Tibial artery (tissue), 4 donors: Measurements from ENCODE around the gene TRABD2A.

Source experiments
- DNase-seq, 2 donors: peaks; one replicate each; pipeline ENCODE4 v3.0.0-alpha.2; 2019
- H3K27ac ChIP-seq, 2 donors: fragments of 200-600 bp; sonication (generic) in 1 of 2; 1 replicate in 1 of 2; 2 replicates in 1 of 2; pipeline ENCODE4 v1.5.1; 2018 to 2019; ENCODE audit warnings: mild to moderate bottlenecking in 1 of 2
- H3K27me3 ChIP-seq, 2 donors: fragments of 200-600 bp; sonication (generic) in 1 of 2; one replicate each; pipeline versions ENCODE4 v1.5.1 to v1.6.0; 2016 to 2019
- H3K36me3 ChIP-seq, 3 donors: fragments of 200-600 bp; sonication (generic) in 2 of 3; one replicate each; pipeline ENCODE4 v1.5.1; 2016 to 2019; ENCODE audit warnings: mild to moderate bottlenecking in 2 of 3
- H3K4me1 ChIP-seq, 4 donors: fragments of 200-600 bp; sonication (generic) in 2 of 4; 1 replicate in 3 of 4; 2 replicates in 1 of 4; pipeline ENCODE4 v1.5.1; 2016 to 2019
- H3K4me3 ChIP-seq, 2 donors: fragments of 200-600 bp; sonication (generic) in 1 of 2; 1 replicate in 1 of 2; 2 replicates in 1 of 2; pipeline ENCODE4 v1.5.1; 2018 to 2019; ENCODE audit warnings: mild to moderate bottlenecking in 2 of 2
- H3K9me3 ChIP-seq, 3 donors: fragments of 200-600 bp; sonication (generic) in 1 of 3; one replicate each; pipeline ENCODE4 v1.5.1; 2016 to 2019
- CTCF ChIP-seq, 2 experiments: fragments of 200-600 bp in 1 of 2; fragments of 450-650 bp in 1 of 2; IDR thresholded peaks; one replicate each; pipeline ENCODE4 v1.5.1; 2017 to 2019; ENCODE audit warnings: antibody characterized with exemption in 2 of 2, mild to moderate bottlenecking in 1 of 2, moderate library complexity in 1 of 2
- intact Hi-C: fragments of 100-400 bp; cut with DNase I; formaldehyde crosslinking; loops from one replicate; pipeline ENCODE4 v1.15.0; 2023; ENCODE audit warnings: low total_unique reads

The TRABD2A gene

DNA sequence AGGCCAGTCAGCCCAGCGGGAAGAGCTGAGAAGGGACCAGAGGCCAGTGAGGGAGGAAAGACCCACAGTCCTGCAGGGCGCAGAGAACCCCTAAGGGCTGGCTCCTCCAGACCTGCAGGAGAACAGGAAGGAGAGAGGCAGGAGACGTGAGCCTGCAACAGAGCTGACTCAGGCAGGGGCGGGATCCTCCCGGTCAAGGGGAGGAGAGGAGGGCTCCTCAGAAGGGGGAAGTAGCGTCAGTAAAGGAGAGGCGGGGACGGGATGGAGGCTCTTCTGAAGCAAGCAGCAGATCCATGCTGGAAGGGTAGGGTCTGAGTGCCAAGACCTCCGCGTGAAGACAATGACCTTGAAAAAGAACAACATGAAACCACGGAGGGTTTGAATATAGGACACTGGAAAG, 50.8 kb downstream of the TRABD2A start:
- Histone ChIP-seq H3K4me3 (no peak overlapping the region), H3K36me3 (no peaks in the 10 kb centered on the region), H3K27ac (no peak overlapping the region), H3K4me1 (no peaks in the 10 kb centered on the region), H3K27me3 (no peaks in the 10 kb centered on the region), H3K9me3 (peaks cover 0 to under 1% (median 0%) of the 10 kb centered on the region in 3 donors)
- intact Hi-C loops: no loop called here
- DNase-seq: peak; percentile 64 to 76
- TF ChIP-seq CTCF (IDR thresholded peaks at IDR 0.05): no peak

DNA sequence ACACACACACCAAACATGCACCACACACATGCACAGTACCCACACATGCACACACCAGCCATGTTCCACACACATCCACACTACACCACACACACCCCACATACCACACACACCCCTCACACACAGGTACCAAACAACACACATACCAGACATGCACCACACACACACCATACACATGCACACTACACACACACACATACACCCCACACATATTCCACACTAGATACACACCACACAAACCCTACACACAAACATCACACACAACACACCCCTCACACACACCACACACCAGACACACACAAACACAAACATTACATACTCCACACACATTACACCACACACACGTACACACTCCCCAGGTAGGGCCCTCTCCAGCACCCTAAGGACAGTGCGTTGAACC, 51.2 kb downstream of the TRABD2A start:
- intact Hi-C loops: no loop called here
- no peak overlapping the region for H3K27ac ChIP-seq
- H3K36me3 ChIP-seq: no peaks in the 10 kb centered on the region
- no peaks in the 10 kb centered on the region for H3K4me1 ChIP-seq
- TF ChIP-seq CTCF (IDR thresholded peaks at IDR 0.05): no peak
- no peaks in the 10 kb centered on the region for H3K9me3 ChIP-seq
- no peaks in the 10 kb centered on the region for H3K27me3 ChIP-seq
- no peak overlapping the region for H3K4me3 ChIP-seq
- no peak for DNase-seq

DNA sequence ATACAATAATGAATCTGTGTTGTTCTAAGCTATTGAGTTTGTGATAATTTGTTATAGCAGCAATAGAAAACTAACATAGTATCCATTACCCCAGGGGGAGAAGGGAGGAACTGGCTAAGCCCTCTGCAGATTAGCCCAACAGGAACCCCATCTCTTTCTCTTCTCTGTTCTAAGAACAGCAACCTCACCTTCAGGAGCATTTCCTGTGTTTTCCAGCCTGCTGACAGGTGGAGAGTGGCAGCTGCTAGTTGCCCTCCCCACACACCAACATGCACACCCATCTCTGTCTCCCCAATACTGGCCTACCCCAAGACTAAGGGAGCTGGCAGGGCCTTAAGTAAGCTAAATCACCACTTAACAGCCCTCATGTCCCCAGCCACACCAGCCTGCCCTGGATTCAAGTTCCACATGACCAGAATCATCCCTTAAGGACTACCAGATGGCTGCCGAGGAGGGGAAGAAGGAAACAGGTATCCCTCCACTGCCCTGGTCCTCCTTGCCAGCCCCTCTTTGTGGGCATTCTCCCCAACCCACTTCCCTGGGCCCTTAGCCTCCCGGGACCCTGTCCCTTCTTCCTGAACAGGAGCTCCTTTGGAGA, 52.8 kb downstream of the TRABD2A start:
- no peak overlapping the region for H3K27ac ChIP-seq
- no peaks in the 10 kb centered on the region for H3K9me3 ChIP-seq
- H3K4me1 ChIP-seq: no peaks in the 10 kb centered on the region
- no peaks in the 10 kb centered on the region for H3K27me3 ChIP-seq
- no peak overlapping the region for H3K4me3 ChIP-seq
- intact Hi-C loops: no loop called here
- no peak for DNase-seq
- no peak for TF ChIP-seq CTCF (IDR thresholded peaks at IDR 0.05)
- no peaks in the 10 kb centered on the region for H3K36me3 ChIP-seq

GRCh38 chr2:84823788-84824187, 57.1 kb downstream of the TRABD2A start:
- Histone ChIP-seq H3K4me3 (no peak overlapping the region), H3K36me3 (no peaks in the 10 kb centered on the region), H3K4me1 (no peaks in the 10 kb centered on the region), H3K9me3 (no peaks in the 10 kb centered on the region), H3K27ac (no peak overlapping the region), H3K27me3 (no peaks in the 10 kb centered on the region)
- intact Hi-C loops: no loop called here
- no peak for DNase-seq
- TF ChIP-seq CTCF (IDR thresholded peaks at IDR 0.05): no peak

DNA sequence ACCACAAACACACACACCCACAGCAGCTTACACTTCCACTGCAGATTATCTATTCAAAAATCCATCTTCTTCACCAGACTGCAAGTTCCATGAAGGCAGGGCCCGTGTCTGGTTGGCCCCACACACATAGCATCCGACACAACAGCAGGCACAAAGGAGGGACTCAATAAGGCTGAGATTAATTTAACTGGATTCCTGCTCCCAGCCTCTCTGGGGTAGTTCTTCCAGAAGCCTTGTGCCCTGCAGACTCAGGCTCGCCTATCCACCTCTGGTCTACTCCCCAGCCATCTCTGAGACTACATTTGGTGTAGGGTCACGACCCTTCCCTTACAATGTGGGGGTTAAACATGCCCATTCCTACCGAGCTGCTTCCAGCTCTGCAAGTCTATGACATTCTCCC, 57.7 kb downstream of the TRABD2A start:
- no peak overlapping the region for H3K4me3 ChIP-seq
- DNase-seq: no peak
- TF ChIP-seq CTCF (IDR thresholded peaks at IDR 0.05): no peak
- H3K9me3 ChIP-seq: no peaks in the 10 kb centered on the region
- no peaks in the 10 kb centered on the region for H3K36me3 ChIP-seq
- H3K27me3 ChIP-seq: no peaks in the 10 kb centered on the region
- intact Hi-C loops: no loop called here
- H3K4me1 ChIP-seq: no peaks in the 10 kb centered on the region
- H3K27ac ChIP-seq: no peak overlapping the region

DNA sequence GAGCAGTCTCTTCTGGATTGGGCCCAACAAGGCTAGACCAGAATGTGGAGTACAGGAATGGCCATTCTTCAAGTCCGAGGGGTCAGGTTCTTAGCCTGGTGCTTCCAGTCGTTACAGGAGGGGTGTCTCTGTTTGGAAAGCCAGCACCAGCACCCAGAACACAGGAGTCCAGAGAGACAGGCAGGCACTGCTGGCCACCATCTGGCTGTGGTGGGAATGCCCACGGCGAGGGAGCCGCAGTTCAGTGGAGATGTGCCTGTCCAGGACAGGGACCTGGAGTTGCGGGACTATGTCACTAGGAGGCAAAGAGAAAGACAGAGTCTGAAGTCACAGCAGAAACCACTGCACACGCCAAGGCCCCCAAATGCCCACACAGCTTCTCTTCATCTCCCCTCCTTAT, 59.1 kb downstream of the TRABD2A start:
- intact Hi-C loops: no loop called here

More for the DNA sequence above, 59.1 kb downstream of the TRABD2A start:
- Histone ChIP-seq H3K4me1 (no peaks in the 10 kb centered on the region), H3K27me3 (no peaks in the 10 kb centered on the region), H3K9me3 (no peaks in the 10 kb centered on the region), H3K36me3 (no peaks in the 10 kb centered on the region), H3K4me3 (no peak overlapping the region), H3K27ac (no peak overlapping the region)
- TF ChIP-seq CTCF (IDR thresholded peaks at IDR 0.05): no peak
- DNase-seq: no peak
